Esophagus (tissue), 2 donors: ENCODE data around the gene WWOX. TPM values are rescaled to one million over a fixed set of nuclear protein-coding genes. Genes with fewer than 3 reads are reported as not detected.

Experiments used
- H3K27ac ChIP-seq, 2 donors: one replicate each; pipeline ENCODE4 v1.5.1; 2013; ENCODE audit warnings: low read depth in 2 of 2, mild to moderate bottlenecking in 2 of 2, inconsistent platforms in 1 of 2, low read length in 1 of 2, moderate library complexity in 1 of 2
- H3K27me3 ChIP-seq, 2 donors: one replicate each; pipeline ENCODE4 v1.6.1; 2013; ENCODE audit warnings: low read length in 2 of 2, control low read depth in 1 of 2, mild to moderate bottlenecking in 1 of 2; ENCODE audit not compliant: insufficient read depth in 2 of 2, control insufficient read depth in 1 of 2
- H3K36me3 ChIP-seq, 2 donors: one replicate each; pipeline ENCODE4 v1.6.1; 2013; ENCODE audit warnings: low read length in 1 of 2; ENCODE audit not compliant: control insufficient read depth in 2 of 2, insufficient read depth in 2 of 2
- H3K4me1 ChIP-seq, 2 donors: one replicate each; pipeline ENCODE4 v1.6.1; 2013; ENCODE audit warnings: low read length in 1 of 2; ENCODE audit not compliant: control insufficient read depth in 2 of 2, insufficient read depth in 2 of 2
- H3K4me3 ChIP-seq, 2 donors: one replicate each; pipeline ENCODE4 v1.5.1; 2013; ENCODE audit warnings: low read length in 2 of 2, mild to moderate bottlenecking in 2 of 2, low read depth in 1 of 2, moderate library complexity in 1 of 2
- H3K9me3 ChIP-seq, 2 donors: one replicate each; pipeline ENCODE4 v1.6.1; 2013; ENCODE audit warnings: mild to moderate bottlenecking in 2 of 2, low read depth in 1 of 2, low read length in 1 of 2, moderate library complexity in 1 of 2; ENCODE audit not compliant: control insufficient read depth in 2 of 2, insufficient read depth in 1 of 2
- WGBS, 2 donors: extraction: QIAGEN DNeasy Blood & Tissue Kit; methylation state at CpG; one replicate each; pipeline ENCODE4 v1.1.7; 2013; 5-methylcytosine and 5-hydroxymethylcytosine counted together
- polyA plus RNA-seq, 2 donors: library from polyadenylated mRNA; stranded (reverse); fragments of 200-250 nt; gene quantifications; one replicate each; pipeline ENCODE4 v1.2.3, GENCODE V29; 2013
- donor health status: healthy with polysubstance abuse.
- donor health status: Bipolar disorder and iron deficiency.

The WWOX gene
- polyA plus RNA-seq, 2 donors = 6.4 to 9.1 TPM

DNA sequence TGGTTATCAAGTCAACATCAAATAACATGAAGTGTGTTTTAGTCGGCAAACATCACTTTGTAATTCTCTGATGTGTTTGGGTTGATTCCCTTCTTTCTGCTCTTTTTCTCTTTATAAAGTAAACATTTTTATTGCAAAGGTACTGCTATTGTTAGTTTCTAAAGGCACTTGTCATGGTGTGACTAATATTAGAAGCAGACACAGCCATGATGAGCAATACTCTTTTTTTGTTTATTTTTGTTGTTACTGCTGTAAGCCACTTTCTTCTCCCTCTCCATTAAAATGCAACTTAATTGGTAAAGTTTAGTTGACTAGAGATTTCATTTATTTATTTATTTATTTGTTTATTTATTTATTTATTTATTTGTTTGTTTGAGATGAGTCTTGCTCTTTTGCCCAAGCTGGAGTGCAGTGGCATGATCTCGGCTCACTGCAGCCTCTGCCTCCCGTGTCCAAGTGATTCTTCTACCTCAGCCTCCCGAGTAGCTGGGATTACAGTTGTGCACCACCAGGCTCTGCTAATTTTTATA, 424.7 kb downstream of the WWOX start:
- Histone ChIP-seq H3K27ac (no peak overlapping the region), H3K4me3 (no peak overlapping the region), H3K9me3 (no peaks in the 10 kb centered on the region), H3K4me1 (no peaks in the 10 kb centered on the region), H3K36me3 (no peaks in the 10 kb centered on the region), H3K27me3 (no peaks in the 10 kb centered on the region)
- 88 to 92% methylated on average over 4 of the region's 4 CpGs for whole genome bisulfite sequencing, 2 donors

DNA sequence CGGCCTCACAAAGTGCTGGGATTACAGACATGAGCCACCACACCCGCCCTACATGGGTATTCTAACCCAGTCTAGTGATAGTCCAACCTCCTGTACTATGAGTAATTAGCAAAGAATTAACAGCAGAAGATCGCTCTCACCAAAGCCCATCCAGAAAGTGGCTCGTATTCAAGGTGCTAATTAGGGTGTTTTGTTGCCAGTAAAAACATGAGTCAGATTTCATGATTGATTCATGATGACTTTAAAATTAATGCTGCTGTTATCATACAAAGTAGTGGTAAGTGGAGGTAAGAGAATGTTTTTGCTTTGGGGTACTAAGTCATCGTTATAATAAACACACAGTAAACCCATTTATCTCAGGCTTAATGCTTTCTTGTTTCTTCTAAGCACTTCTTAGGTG, 428.8 kb downstream of the WWOX start:
- Histone ChIP-seq H3K9me3 (no peaks in the 10 kb centered on the region), H3K27me3 (no peaks in the 10 kb centered on the region), H3K36me3 (no peaks in the 10 kb centered on the region), H3K4me1 (no peaks in the 10 kb centered on the region), H3K27ac (no peak overlapping the region), H3K4me3 (no peak overlapping the region)
- 45 to 68% methylated on average over 5 of the region's 5 CpGs for WGBS, 2 donors

DNA sequence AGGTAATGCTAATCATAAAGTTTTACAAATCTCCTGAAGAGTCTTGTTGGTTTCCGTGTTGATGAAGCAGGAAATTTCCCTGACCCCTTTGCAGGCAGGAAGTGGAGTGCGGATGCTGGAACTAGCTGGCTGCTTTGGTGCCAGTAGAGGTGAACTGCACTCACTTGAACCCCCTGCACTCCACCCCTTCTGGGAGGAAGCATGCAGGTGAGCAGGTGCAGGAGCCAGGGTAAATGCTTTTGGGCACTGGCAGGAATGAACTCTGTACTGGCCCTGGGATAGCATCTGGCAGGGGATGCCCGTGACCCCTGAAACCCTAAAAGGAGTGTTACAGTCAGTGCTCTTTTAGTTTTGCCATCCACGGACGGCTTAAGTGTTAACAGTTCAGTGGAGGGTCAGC, 430.4 kb downstream of the WWOX start:
- WGBS, 2 donors = 80 to 91% methylated on average over 5 of the region's 5 CpGs
- Histone ChIP-seq H3K4me1 (no peaks in the 10 kb centered on the region), H3K4me3 (no peak overlapping the region), H3K27me3 (no peaks in the 10 kb centered on the region), H3K27ac (no peak overlapping the region), H3K36me3 (no peaks in the 10 kb centered on the region), H3K9me3 (no peaks in the 10 kb centered on the region)

DNA sequence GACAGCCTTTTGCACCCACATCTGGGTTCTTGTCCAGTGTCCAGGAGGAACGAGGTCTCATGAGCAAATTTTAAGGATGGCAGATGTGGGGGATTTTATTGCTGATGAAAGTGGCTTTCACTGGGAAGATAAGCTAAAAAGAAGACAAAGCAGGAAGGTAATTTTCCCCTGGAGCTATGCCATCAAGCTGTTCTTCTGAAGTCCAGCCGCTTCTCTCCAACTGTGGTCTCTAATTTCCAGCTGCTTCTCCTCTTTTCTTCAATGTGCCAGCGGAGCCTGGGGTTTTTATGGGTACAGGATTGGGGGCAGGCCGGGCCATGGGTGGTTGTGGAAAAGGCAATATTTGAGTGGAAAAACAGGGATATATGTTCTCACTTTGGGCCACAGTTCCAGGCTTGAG, 430.8 kb downstream of the WWOX start:
- WGBS, 2 donors = 71 to 73% methylated on average over 4 of the region's 4 CpGs
- Histone ChIP-seq H3K36me3 (no peaks in the 10 kb centered on the region), H3K27me3 (no peaks in the 10 kb centered on the region), H3K9me3 (no peaks in the 10 kb centered on the region), H3K4me1 (no peaks in the 10 kb centered on the region), H3K4me3 (no peak overlapping the region), H3K27ac (no peak overlapping the region)

DNA sequence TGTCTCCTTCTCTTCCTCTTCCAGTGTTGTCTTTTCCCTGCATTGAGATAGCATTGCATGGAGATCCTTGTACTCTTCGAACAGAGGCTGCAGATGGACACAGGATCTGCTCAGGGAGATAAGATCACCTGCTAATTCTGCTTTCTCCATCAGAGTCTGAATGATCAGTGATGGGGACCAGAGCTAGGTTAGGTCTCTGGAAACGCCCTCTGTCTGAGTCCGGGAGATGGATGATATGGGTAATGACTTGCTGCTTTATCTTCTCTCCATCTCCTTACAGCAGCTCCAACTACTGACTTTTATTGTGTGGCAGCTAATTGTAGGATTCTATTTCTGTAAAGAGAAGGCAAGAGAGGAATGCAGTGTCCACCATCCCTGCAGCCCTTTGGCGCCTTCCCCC, 435.6 kb downstream of the WWOX start:
- no peaks in the 10 kb centered on the region for H3K4me1 ChIP-seq
- WGBS, 2 donors = 88 to 90% methylated on average over 4 of the region's 4 CpGs

DNA sequence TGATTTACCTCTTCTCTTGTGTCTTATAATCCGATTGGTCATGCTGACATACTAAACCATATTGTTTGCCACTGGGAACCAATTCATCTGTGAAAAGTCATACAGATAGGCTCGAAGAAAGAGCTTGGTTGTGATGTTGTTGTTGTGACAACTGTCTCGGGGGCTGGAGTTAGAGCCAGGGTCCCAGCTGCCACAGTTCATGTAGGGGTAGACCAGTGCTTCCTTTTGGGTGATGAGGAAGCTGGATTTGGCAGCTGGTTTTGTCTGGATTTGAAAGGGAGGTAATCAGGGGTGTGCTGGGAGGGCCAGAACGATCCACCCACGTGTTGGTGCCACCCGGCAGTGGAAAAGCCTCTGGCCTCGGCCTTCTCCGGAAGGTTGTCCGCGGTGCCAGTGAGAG, 438.1 kb downstream of the WWOX start:
- Histone ChIP-seq H3K27ac (no peak overlapping the region), H3K9me3 (no peaks in the 10 kb centered on the region), H3K36me3 (no peaks in the 10 kb centered on the region), H3K4me1 (no peaks in the 10 kb centered on the region), H3K4me3 (no peak overlapping the region), H3K27me3 (no peaks in the 10 kb centered on the region)
- WGBS, 2 donors = 95 to 96% methylated on average over 10 of the region's 10 CpGs

More for the DNA sequence above, 435.6 kb downstream of the WWOX start:
- H3K4me3 ChIP-seq = no peak overlapping the region
- H3K27me3 ChIP-seq = no peaks in the 10 kb centered on the region
- H3K9me3 ChIP-seq = no peaks in the 10 kb centered on the region
- H3K36me3 ChIP-seq = no peaks in the 10 kb centered on the region
- no peak overlapping the region for H3K27ac ChIP-seq

DNA sequence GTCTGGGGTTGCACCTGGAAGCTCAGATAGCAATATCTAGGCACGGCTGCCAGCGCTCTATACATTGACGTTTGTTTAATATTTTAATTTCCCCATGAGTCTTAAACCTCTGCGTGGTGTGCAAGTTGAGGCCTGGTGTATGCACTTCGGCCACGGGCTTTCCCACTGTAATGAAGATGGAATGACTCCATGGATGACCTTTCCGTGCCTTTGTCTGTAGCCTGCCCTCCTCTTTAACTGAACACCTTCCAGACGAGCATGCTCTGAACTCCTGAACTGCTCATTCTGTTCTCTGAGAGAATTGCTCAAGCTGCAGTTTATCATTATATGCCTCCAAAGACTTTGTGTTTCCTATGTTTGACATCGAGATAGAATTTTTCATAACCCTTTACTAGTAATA, 438.8 kb downstream of the WWOX start:
- no peaks in the 10 kb centered on the region for H3K36me3 ChIP-seq
- H3K4me3 ChIP-seq = no peak overlapping the region
- H3K27me3 ChIP-seq = no peaks in the 10 kb centered on the region
- H3K4me1 ChIP-seq = no peaks in the 10 kb centered on the region
- 69 to 71% methylated on average over 9 of the region's 9 CpGs for WGBS, 2 donors
- no peak overlapping the region for H3K27ac ChIP-seq
- H3K9me3 ChIP-seq = no peaks in the 10 kb centered on the region

DNA sequence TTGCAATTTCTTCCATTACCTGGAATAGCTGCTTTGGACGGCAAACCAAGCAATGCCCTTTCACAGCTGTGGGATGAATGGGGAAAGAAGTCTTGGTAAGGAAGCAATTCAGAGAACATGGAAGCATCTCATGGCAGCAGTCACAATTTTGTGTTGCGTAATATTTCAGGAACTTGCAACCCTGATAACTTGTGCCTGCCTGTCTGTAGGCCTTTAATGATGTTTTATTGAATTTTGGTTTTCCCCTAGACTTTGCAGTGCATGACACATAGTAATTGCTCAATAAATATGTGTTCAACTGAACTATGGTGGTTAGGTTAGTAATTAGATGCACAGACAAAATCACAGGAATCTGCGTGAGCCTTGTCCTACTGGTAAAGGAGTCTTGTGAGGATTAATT, 439.5 kb downstream of the WWOX start:
- H3K27ac ChIP-seq = no peak overlapping the region
- 73 to 82% methylated on average over 3 of the region's 3 CpGs for WGBS, 2 donors
- H3K27me3 ChIP-seq = no peaks in the 10 kb centered on the region
- no peaks in the 10 kb centered on the region for H3K4me1 ChIP-seq
- H3K36me3 ChIP-seq = no peaks in the 10 kb centered on the region
- H3K4me3 ChIP-seq = no peak overlapping the region
- no peaks in the 10 kb centered on the region for H3K9me3 ChIP-seq

DNA sequence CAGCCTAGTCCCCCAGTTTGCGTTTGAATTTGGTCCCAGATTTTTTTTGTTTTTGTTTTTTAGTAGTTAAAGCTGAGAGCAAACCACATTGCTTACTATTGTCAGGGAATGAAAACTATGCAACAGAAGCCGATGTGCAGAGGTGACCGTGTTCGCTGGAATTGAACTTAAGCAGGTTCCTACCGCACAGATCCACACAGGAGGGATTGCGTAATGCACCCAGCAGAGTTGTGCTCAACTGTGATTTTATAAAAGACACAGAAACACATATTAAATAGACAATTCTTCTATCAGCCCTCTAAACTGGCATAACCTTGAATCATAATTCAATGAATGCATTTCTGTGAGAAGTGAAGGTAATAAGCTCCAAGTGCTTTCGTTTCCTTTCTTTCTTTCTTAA, 443.0 kb downstream of the WWOX start:
- 93 to 96% methylated on average over 7 of the region's 7 CpGs for WGBS, 2 donors
- H3K4me3 ChIP-seq = no peak overlapping the region

DNA sequence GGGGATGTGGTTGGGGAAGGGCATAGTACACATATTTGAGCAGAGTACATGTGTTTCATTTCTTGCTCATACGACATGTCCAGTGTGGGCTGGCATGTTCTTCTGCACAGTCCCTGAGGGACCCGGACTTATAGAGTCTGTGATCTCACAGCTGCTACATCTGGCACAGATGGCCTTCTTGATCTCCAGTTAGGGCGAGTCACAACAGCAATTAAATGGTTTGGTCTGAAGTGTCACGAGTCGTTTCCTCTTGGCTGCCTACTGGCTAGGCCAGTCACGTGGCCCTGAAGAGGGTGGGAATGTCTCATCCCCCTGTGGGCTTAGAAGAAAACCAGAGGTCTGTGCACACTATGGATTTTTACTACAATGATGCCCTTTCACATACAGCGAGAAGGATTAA, 443.6 kb downstream of the WWOX start:
- Histone ChIP-seq H3K4me1 (no peaks in the 10 kb centered on the region), H3K4me3 (no peak overlapping the region), H3K27me3 (no peaks in the 10 kb centered on the region), H3K36me3 (no peaks in the 10 kb centered on the region), H3K27ac (no peak overlapping the region), H3K9me3 (no peaks in the 10 kb centered on the region)
- 52 to 63% methylated on average over 7 of the region's 7 CpGs for WGBS, 2 donors

More for the DNA sequence above, 443.0 kb downstream of the WWOX start:
- Histone ChIP-seq H3K27ac (no peak overlapping the region), H3K27me3 (no peaks in the 10 kb centered on the region), H3K36me3 (no peaks in the 10 kb centered on the region), H3K4me1 (no peaks in the 10 kb centered on the region), H3K9me3 (no peaks in the 10 kb centered on the region)
